Heart right ventricle (tissue), 16 donors: ENCODE measurements around the gene TAS1R2. TPM values are rescaled to one million over a fixed set of nuclear protein-coding genes. Genes with fewer than 3 reads are reported as not detected.

Source experiments
- ATAC-seq, 8 donors: fragments of 200-7000 bp; cut with Tn5 transposase; one replicate each; pipeline ENCODE4 v1.9.1; 2020; ENCODE audit warnings: mild to moderate bottlenecking in 8 of 8, moderate library complexity in 8 of 8, moderate number of reproducible peaks in 1 of 8
- DNase-seq, 2 donors: peaks; one replicate each; pipeline ENCODE4 v3.0.0-alpha.2; 2020
- H3K27ac ChIP-seq, 10 donors: fragments of 200-600 bp; sonication (generic) in 2 of 10; one replicate each; pipeline versions ENCODE4 v1.5.0 to v1.8.0; 2020 to 2022; ENCODE audit warnings: mild to moderate bottlenecking in 3 of 10
- H3K27me3 ChIP-seq, 7 donors: fragments of 200-600 bp; one replicate each; pipeline ENCODE4 v1.8.0; 2021 to 2022; ENCODE audit warnings: mild to moderate bottlenecking in 2 of 7
- H3K36me3 ChIP-seq, 9 donors: fragments of 200-600 bp; sonication (generic) in 1 of 9; one replicate each; pipeline versions ENCODE4 v1.5.0 to v1.8.0; 2020 to 2022; ENCODE audit warnings: mild to moderate bottlenecking in 2 of 9
- H3K4me1 ChIP-seq, 9 donors: fragments of 200-600 bp; sonication (generic) in 1 of 9; one replicate each; pipeline versions ENCODE4 v1.5.0 to v1.8.0; 2020 to 2022; ENCODE audit warnings: mild to moderate bottlenecking in 4 of 9
- H3K4me3 ChIP-seq, 10 donors: fragments of 200-600 bp; sonication (generic) in 2 of 10; one replicate each; pipeline versions ENCODE4 v1.5.0 to v1.8.0; 2020 to 2022; ENCODE audit warnings: mild to moderate bottlenecking in 7 of 10, moderate library complexity in 2 of 10
- H3K9me3 ChIP-seq, 11 donors: fragments of 200-600 bp in 10 of 11; sonication (generic) in 2 of 11; one replicate each; pipeline versions ENCODE4 v1.5.0 to v1.8.0; 2013 to 2022; ENCODE audit warnings: mild to moderate bottlenecking in 2 of 11, control low read depth in 1 of 11, moderate library complexity in 1 of 11
- CTCF ChIP-seq, 9 donors: fragments of 200-600 bp; sonication (generic) in 2 of 9; IDR thresholded peaks; one replicate each; pipeline versions ENCODE4 v1.5.0 to v1.8.0; 2021 to 2022; ENCODE audit warnings: antibody characterized with exemption in 9 of 9, mild to moderate bottlenecking in 5 of 9, moderate library complexity in 1 of 9
- WGBS, 2 donors: extraction: QIAGEN DNeasy Blood & Tissue Kit; methylation state at CpG; one replicate each; pipeline ENCODE4 v1.1.7; 2013; ENCODE audit warnings: inconsistent platforms in 1 of 2; 5-methylcytosine and 5-hydroxymethylcytosine counted together
- intact Hi-C, 10 donors: fragments of 100-400 bp; cut with DNase I; formaldehyde crosslinking; loops; one replicate each; pipeline versions ENCODE4 v1.11.1 to v1.14.2; 2022
- polyA plus RNA-seq, 2 donors: library from polyadenylated mRNA; stranded (reverse); fragments of 200-250 nt; gene quantifications; one replicate each; pipeline ENCODE4 v1.2.3, GENCODE V29; 2013
- total RNA-seq, 10 donors: library from RNA; stranded (reverse); fragmentation: NEBNext Ultra II Directional in 3 of 10; extraction: Animal tissue kit (Norgen Biotek cat#: 25700) in 3 of 10; gene quantifications; one replicate each; pipeline versions ENCODE4 v1.2.1 to v1.2.4, GENCODE V29; 2021 to 2023
- donor health status: Arrhythmogenic right ventricular cardiomyopathy.
- donor health status: ischemic (EF 13 %, LVEDD 7.1; RV severe dilation, severe dysfunction).
- donor health status: healthy with polysubstance abuse.
- donor health status: DM: no; HTN: yes; CAD: no.
- donor health status: DM: no; HTN: no; CAD: no.
- donor health status: ischemic (EF 25% LVEDD 6.9; RV normal size, moderate dysfunction).
- donor health status: ischemic (EF 25% LVEDD 5.7; RV mildly dilated, moderate dysfunction).
- donor health status: healthy.
- donor health status: DM: yes; HTN: yes; CAD: no.
- donor health status: Ischemic cardiomyopathy.
- donor health status: ischemic (EF 35%, LVEDD 5.7; RV mildly dilated, moderate dysfunction).
- donor health status: nonischemic (EF 11% LVEDD 7.7; RV severe dilation, severe dysfunction).
- donor health status: DM: yes; HTN: yes; CAD: no.
- donor health status: PGD.
- donor health status: ischemic (EF 29% LVEDD 5.4; RV normal size, mild dysfunction).
- donor health status: nonischemic (EF 23%, LVEDD 6.1; RV moderate dilation, normal function).

Gene TAS1R2
- total and polyA plus RNA-seq, 12 donors, result not detected

- DNase-seq (no peak), ATAC-seq (peak in 2 of 8 donors; percentile 25 to 31)
- no peak overlapping the region for H3K27ac ChIP-seq
- no peak overlapping the region for H3K4me3 ChIP-seq
- H3K9me3 ChIP-seq, result no peaks in the 10 kb centered on the region
- no peaks in the 10 kb centered on the region for H3K4me1 ChIP-seq
- no peaks in the 10 kb centered on the region for H3K36me3 ChIP-seq
- intact Hi-C loops, result no loop called here
- no peak for TF ChIP-seq CTCF (IDR thresholded peaks at IDR 0.05)
- WGBS, 2 donors, result 32 to 33% methylated on average over 6 of the region's 6 CpGs
- H3K27me3 ChIP-seq, result peaks cover 0 to 49% (median 43%) of the 10 kb centered on the region in 7 donors
These were observed 45.0 kb downstream of the TAS1R2 start for GRCh38 chr1:18814425-18814824.

- WGBS, 2 donors, result 84 to 85% methylated on average over 7 of the region's 7 CpGs
- no peaks in the 10 kb centered on the region for H3K9me3 ChIP-seq
- H3K36me3 ChIP-seq, result no peaks in the 10 kb centered on the region
- intact Hi-C loops, result no loop called here
- no peaks in the 10 kb centered on the region for H3K4me1 ChIP-seq
- no peak for TF ChIP-seq CTCF (IDR thresholded peaks at IDR 0.05)
- no peak overlapping the region for H3K4me3 ChIP-seq
- DNase-seq, result no peak
- no peak overlapping the region for H3K27ac ChIP-seq
- no peak for ATAC-seq
- H3K27me3 ChIP-seq, result peaks cover 0 to 37% (median 25%) of the 10 kb centered on the region in 7 donors
These were observed 47.0 kb downstream of the TAS1R2 start for GRCh38 chr1:18812453-18812939.

- Histone ChIP-seq H3K36me3 (no peaks in the 10 kb centered on the region), H3K4me1 (no peaks in the 10 kb centered on the region), H3K4me3 (no peak overlapping the region), H3K9me3 (no peaks in the 10 kb centered on the region), H3K27me3 (peaks cover 0 to 31% (median 20%) of the 10 kb centered on the region in 7 donors), H3K27ac (no peak overlapping the region)
- ATAC-seq (no peak), DNase-seq (no peak)
- 81% methylated on average over 7 of the region's 7 CpGs for WGBS, 2 donors
- no peak for TF ChIP-seq CTCF (IDR thresholded peaks at IDR 0.05)
- intact Hi-C loops, result no loop called here
These were observed 47.6 kb downstream of the TAS1R2 start for GRCh38 chr1:18811733-18812452.

- Histone ChIP-seq H3K36me3 (no peaks in the 10 kb centered on the region), H3K27me3 (peaks cover 0 to 25% (median 10%) of the 10 kb centered on the region in 7 donors), H3K4me3 (no peak overlapping the region), H3K27ac (no peak overlapping the region), H3K9me3 (no peaks in the 10 kb centered on the region), H3K4me1 (no peaks in the 10 kb centered on the region)
- DNase-seq (no peak), ATAC-seq (no peak)
- WGBS, 2 donors, result 68 to 74% methylated on average over 16 of the region's 16 CpGs
- intact Hi-C loops, result loop anchor here in 2 of 10 donors (5.0 kb wide), 2 partner anchors 203 to 308 kb away; no protein-coding TSS in a partner anchor
- no peak for TF ChIP-seq CTCF (IDR thresholded peaks at IDR 0.05)
These were observed 49.2 kb downstream of the TAS1R2 start for GRCh38 chr1:18809953-18810899.
